ENCODE results near the gene EXOC6B. TPM values are rescaled to one million over a fixed set of nuclear protein-coding genes. Genes with fewer than 3 reads are reported as not detected.
A peak's percentile ranks its signal among the peaks of the same experiment; 100 is the strongest.

The EXOC6B gene
- total RNA-seq, 8 experiments from 2014 or later: 16.7 to 37.4 (median 25.3) TPM

DNA sequence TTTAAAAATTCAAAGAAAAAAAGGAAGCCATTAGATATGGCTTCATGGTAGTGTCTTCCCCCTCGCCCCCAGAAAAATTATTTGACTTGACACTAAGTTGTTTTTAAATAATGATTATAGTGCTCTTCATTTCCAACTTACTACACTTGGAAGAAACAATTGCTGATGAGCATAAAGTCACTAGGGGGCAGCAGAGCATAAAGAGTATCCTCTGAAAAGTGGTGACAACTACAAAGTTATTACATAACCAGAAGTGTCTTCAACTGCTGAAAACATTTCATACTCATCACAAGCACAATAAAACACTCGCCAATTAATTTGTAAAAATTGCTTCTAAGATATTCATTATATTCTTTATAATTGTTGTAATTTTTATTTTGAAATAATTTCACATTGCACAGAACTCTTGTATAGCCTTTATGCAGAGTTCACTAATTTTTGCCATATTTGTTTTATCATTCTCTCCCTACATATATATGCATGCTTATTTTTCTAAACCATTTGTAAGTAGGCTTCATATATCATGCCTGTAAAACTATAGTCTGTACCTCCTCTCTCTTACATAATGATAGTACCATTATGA, 54.9 kb downstream of the EXOC6B start:
- 0 to 6% (median 0%) methylated on average over 1 to 2 of the region's 2 CpGs for WGBS, 10 experiments
- no peak overlapping the region for H3K4me3 ChIP-seq
- no peaks in the 10 kb centered on the region for H3K4me1 ChIP-seq (replicated peaks in 1 of 2)
- H3K27ac ChIP-seq: no peak overlapping the region
- ATAC-seq (replicated peaks in 6 of 8): peak in 4 of 8 experiments; percentile 33 to 67 (median 64)
- in situ Hi-C loops (cut with MboI; ENCODE audit: low pct_unique_long_range_greater_than_20kb in 2 of 9, low sequenced_read_pairs in 9 of 9, unreplicated experiment in 9 of 9): loop anchor here in 4 of 9 experiments (5.0 to 25.0 kb wide), 4 partner anchors 81 to 1234 kb away; no protein-coding TSS in a partner anchor

GRCh38 chr2:72765997-72766609, 59.7 kb downstream of the EXOC6B start:
- in situ Hi-C loops (cut with MboI; ENCODE audit: low pct_unique_long_range_greater_than_20kb in 2 of 9, low sequenced_read_pairs in 9 of 9, unreplicated experiment in 9 of 9): loop anchor here in 3 of 9 experiments (10.0 to 25.0 kb wide), 3 partner anchors 89 to 1229 kb away; no protein-coding TSS in a partner anchor
- Histone ChIP-seq H3K27ac (no peak overlapping the region), H3K4me1 (replicated peaks in 1 of 2) (no peaks in the 10 kb centered on the region), H3K4me3 (no peak overlapping the region)
- peak in 1 of 8 experiments; percentile 65 for ATAC-seq (replicated peaks in 6 of 8)
- 33 to 100% (median 85%) methylated on average over 1 to 2 of the region's 2 CpGs for WGBS, 10 experiments

DNA sequence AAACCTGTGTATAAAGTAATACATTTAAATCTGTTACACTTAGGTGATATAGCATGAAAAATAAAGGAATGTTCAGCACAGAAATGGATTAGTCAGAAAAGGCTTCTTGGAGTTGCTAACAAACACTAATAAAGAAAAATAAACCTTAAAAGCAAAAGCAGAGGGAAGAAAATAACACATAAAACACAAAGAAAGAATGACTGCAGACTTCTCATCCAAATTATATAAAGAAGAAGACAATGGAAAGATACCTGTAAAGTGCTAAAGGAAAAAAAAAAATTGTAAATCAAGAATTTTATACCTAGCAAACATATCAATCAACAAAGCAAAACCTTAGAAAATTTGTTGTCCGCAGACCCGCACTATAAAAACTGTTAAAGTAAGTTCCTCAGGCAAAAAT, 63.6 kb downstream of the EXOC6B start:
- in situ Hi-C loops (cut with MboI; ENCODE audit: low pct_unique_long_range_greater_than_20kb in 2 of 9, low sequenced_read_pairs in 9 of 9, unreplicated experiment in 9 of 9): loop anchor here in 3 of 9 experiments (10.0 to 25.0 kb wide), 3 partner anchors 93 to 1225 kb away; no protein-coding TSS in a partner anchor
- no peak for ATAC-seq (replicated peaks in 6 of 8)

DNA sequence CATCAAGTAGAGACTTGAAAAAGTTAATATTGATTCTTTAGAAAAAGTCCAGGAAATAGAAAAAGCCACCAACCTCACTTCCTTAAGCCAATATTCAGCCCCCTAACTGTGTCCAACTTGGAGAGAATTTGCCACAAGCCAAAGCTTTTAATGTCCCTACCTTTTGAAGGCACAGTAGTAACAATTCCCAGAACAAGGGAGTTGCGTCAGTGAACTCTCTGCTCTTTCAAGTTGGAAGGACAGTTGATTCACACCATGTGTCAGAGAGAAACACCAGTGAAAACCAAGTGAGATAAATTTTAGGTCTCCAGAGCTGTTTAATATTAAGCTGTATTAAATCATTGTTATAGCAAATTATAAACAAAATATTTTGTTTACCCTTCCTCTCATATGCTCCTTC, 66.1 kb downstream of the EXOC6B start:
- in situ Hi-C loops (cut with MboI; ENCODE audit: low pct_unique_long_range_greater_than_20kb in 2 of 9, low sequenced_read_pairs in 9 of 9, unreplicated experiment in 9 of 9): loop anchor here in 3 of 9 experiments (10.0 to 25.0 kb wide), 3 partner anchors 95 to 1222 kb away; no protein-coding TSS in a partner anchor
- H3K4me3 ChIP-seq: no peak overlapping the region
- 18 to 100% (median 88%) methylated on average over 1 of the region's 1 CpG; no CpG with 5 or more reads in 3 of the 10 experiments for WGBS, 10 experiments
- peak in 1 of 8 experiments; percentile 19 for ATAC-seq (replicated peaks in 6 of 8)
- no peaks in the 10 kb centered on the region for H3K4me1 ChIP-seq (replicated peaks in 1 of 2)
- H3K27ac ChIP-seq: no peak overlapping the region

More for the DNA sequence above, 63.6 kb downstream of the EXOC6B start:
- no peak overlapping the region for H3K27ac ChIP-seq
- H3K4me3 ChIP-seq: no peak overlapping the region
- no peaks in the 10 kb centered on the region for H3K4me1 ChIP-seq (replicated peaks in 1 of 2)
- WGBS, 10 experiments: 87 to 100% (median 100%) methylated on average over 2 of the region's 2 CpGs

GRCh38 chr2:72757177-72757775, 68.6 kb downstream of the EXOC6B start:
- Histone ChIP-seq H3K27ac (no peak overlapping the region), H3K4me3 (no peak overlapping the region), H3K4me1 (replicated peaks in 1 of 2) (no peaks in the 10 kb centered on the region)
- 75 to 100% (median 88%) methylated on average over 1 to 3 of the region's 3 CpGs for WGBS, 10 experiments
- ATAC-seq (replicated peaks in 6 of 8): peak in 3 of 8 experiments; percentile 38 to 73 (median 47)
- in situ Hi-C loops (cut with MboI; ENCODE audit: low pct_unique_long_range_greater_than_20kb in 2 of 9, low sequenced_read_pairs in 9 of 9, unreplicated experiment in 9 of 9): loop anchor here in 2 of 9 experiments (25.0 kb wide), 2 partner anchors 105 to 1220 kb away; no protein-coding TSS in a partner anchor

GRCh38 chr2:72755647-72756423, 70.0 kb downstream of the EXOC6B start:
- H3K27ac ChIP-seq: no peak overlapping the region
- in situ Hi-C loops (cut with MboI; ENCODE audit: low pct_unique_long_range_greater_than_20kb in 2 of 9, low sequenced_read_pairs in 9 of 9, unreplicated experiment in 9 of 9): loop anchor here in 2 of 9 experiments (25.0 kb wide), 2 partner anchors 106 to 1219 kb away; no protein-coding TSS in a partner anchor
- H3K4me3 ChIP-seq: no peak overlapping the region
- WGBS, 10 experiments: 3 to 89% (median 63%) methylated on average over 2 to 4 of the region's 4 CpGs
- peaks cover 0 to 4% of the 10 kb centered on the region in 2 donors for H3K4me1 ChIP-seq (replicated peaks in 1 of 2)
- no peak for ATAC-seq (replicated peaks in 6 of 8)

- no peak for ATAC-seq (replicated peaks in 6 of 8)
Measured at GRCh38 chr2:72754628-72755320, 71.1 kb downstream of the EXOC6B start.

GRCh38 chr2:72750977-72751639, 74.7 kb downstream of the EXOC6B start:
- no peak for ATAC-seq (replicated peaks in 6 of 8)
- no peak overlapping the region for H3K4me3 ChIP-seq
- no peak overlapping the region for H3K27ac ChIP-seq
- in situ Hi-C loops (cut with MboI; ENCODE audit: low pct_unique_long_range_greater_than_20kb in 2 of 9, low sequenced_read_pairs in 9 of 9, unreplicated experiment in 9 of 9): loop anchor here in 2 of 9 experiments (25.0 kb wide), 2 partner anchors 111 to 1214 kb away; no protein-coding TSS in a partner anchor
- WGBS, 10 experiments: 0 to 100% (median 45%) methylated on average over 1 to 3 of the region's 3 CpGs; no CpG with 5 or more reads in 1 of the 10 experiments
- peaks cover 0 to 4% of the 10 kb centered on the region in 2 donors for H3K4me1 ChIP-seq (replicated peaks in 1 of 2)

More at GRCh38 chr2:72754628-72755320, 71.1 kb downstream of the EXOC6B start:
- in situ Hi-C loops (cut with MboI; ENCODE audit: low pct_unique_long_range_greater_than_20kb in 2 of 9, low sequenced_read_pairs in 9 of 9, unreplicated experiment in 9 of 9): loop anchor here in 2 of 9 experiments (25.0 kb wide), 2 partner anchors 108 to 1217 kb away; no protein-coding TSS in a partner anchor
- Histone ChIP-seq H3K4me1 (replicated peaks in 1 of 2) (peaks cover 0 to 4% of the 10 kb centered on the region in 2 donors), H3K4me3 (no peak overlapping the region), H3K27ac (no peak overlapping the region)
- 63 to 100% (median 85%) methylated on average over 1 to 3 of the region's 3 CpGs; no CpG with 5 or more reads in 2 of the 10 experiments for WGBS, 10 experiments

GRCh38 chr2:72750466-72750865, 75.4 kb downstream of the EXOC6B start:
- Histone ChIP-seq H3K4me1 (replicated peaks in 1 of 2) (peaks cover 0 to 4% of the 10 kb centered on the region in 2 donors), H3K27ac (no peak overlapping the region), H3K4me3 (no peak overlapping the region)
- ATAC-seq (replicated peaks in 6 of 8): no peak
- in situ Hi-C loops (cut with MboI; ENCODE audit: low pct_unique_long_range_greater_than_20kb in 2 of 9, low sequenced_read_pairs in 9 of 9, unreplicated experiment in 9 of 9): loop anchor here in 2 of 9 experiments (25.0 kb wide), 2 partner anchors 112 to 1213 kb away; no protein-coding TSS in a partner anchor
- 80 to 100% (median 100%) methylated on average over 1 of the region's 1 CpG; no CpG with 5 or more reads in 4 of the 10 experiments for WGBS, 10 experiments

DNA sequence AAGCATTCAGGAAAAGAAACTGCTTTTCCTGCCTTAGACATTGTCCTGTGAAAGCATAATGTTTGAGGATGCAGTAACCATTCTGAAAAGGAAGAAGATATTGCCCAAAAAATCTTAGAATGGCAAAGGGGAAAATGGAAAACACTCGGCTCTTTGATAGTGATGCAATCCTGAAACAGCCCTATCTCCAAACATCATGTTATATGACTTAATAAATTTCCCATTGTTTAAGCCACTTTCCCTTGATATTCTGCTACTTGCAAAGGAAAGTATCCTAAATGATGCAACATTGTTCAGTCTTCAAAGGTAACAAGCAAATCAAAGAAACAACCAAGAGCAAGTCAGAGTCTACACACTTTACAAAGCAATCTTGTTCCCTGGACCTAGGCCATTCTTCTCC, 78.5 kb downstream of the EXOC6B start:
- ATAC-seq (replicated peaks in 6 of 8): no peak
- no peak overlapping the region for H3K4me3 ChIP-seq
- 0 to 100% (median 60%) methylated on average over 1 of the region's 1 CpG; no CpG with 5 or more reads in 3 of the 10 experiments for WGBS, 10 experiments
- H3K4me1 ChIP-seq (replicated peaks in 1 of 2): peaks cover 0 to 4% of the 10 kb centered on the region in 2 donors
- no peak overlapping the region for H3K27ac ChIP-seq
- in situ Hi-C loops (cut with MboI; ENCODE audit: low pct_unique_long_range_greater_than_20kb in 2 of 9, low sequenced_read_pairs in 9 of 9, unreplicated experiment in 9 of 9): loop anchor here in 2 of 9 experiments (10.0 to 25.0 kb wide), 4 partner anchors 135 to 1210 kb away; no protein-coding TSS in a partner anchor

DNA sequence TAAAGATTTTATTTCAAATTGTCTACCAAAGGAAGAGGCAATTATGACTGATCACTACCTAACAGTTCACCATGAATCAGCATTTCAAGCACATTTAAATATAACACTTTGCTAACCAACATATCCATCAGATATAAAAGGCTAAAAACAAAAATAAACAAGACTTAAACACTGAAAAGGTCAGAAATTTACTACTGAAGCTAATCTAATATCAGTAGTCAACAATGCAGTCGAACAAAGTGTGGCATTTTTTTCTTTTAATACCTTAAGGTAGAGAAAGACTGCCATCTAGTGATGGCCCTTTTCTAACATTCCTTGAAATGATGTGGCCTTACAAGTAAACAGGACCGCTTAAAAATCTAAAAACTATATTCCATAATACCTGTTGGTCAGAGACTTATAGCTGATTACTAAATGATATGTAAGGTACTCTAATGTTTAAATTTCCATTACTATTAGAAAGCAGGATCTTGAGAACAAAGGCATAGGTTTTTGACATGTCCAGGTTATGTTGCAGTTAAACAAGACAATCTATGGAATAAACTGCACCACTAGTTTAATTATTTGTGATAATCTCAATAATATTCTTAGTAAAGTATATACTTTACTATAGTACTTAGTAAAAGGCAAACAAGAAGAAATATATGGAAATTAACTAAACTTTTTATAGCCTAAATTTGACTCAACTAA, 80.0 kb downstream of the EXOC6B start:
- WGBS, 10 experiments: 0 to 47% (median 23%) methylated on average over 1 to 2 of the region's 2 CpGs; no CpG with 5 or more reads in 1 of the 10 experiments
- Histone ChIP-seq H3K4me3 (no peak overlapping the region), H3K27ac (no peak overlapping the region), H3K4me1 (replicated peaks in 1 of 2) (no peaks in the 10 kb centered on the region)
- ATAC-seq (replicated peaks in 6 of 8): peak in 4 of 8 experiments; percentile 39 to 72 (median 57)
- in situ Hi-C loops (cut with MboI; ENCODE audit: low pct_unique_long_range_greater_than_20kb in 2 of 9, low sequenced_read_pairs in 9 of 9, unreplicated experiment in 9 of 9): loop anchor here in 2 of 9 experiments (10.0 to 25.0 kb wide), 4 partner anchors 134 to 1209 kb away; no protein-coding TSS in a partner anchor
